ENCODE results near the gene BTRC. TPM values are rescaled to one million over a fixed set of nuclear protein-coding genes. Genes with fewer than 3 reads are reported as not detected.

Gene BTRC
- total RNA-seq, 1 donor from 2014 or later = 18.2 TPM

DNA sequence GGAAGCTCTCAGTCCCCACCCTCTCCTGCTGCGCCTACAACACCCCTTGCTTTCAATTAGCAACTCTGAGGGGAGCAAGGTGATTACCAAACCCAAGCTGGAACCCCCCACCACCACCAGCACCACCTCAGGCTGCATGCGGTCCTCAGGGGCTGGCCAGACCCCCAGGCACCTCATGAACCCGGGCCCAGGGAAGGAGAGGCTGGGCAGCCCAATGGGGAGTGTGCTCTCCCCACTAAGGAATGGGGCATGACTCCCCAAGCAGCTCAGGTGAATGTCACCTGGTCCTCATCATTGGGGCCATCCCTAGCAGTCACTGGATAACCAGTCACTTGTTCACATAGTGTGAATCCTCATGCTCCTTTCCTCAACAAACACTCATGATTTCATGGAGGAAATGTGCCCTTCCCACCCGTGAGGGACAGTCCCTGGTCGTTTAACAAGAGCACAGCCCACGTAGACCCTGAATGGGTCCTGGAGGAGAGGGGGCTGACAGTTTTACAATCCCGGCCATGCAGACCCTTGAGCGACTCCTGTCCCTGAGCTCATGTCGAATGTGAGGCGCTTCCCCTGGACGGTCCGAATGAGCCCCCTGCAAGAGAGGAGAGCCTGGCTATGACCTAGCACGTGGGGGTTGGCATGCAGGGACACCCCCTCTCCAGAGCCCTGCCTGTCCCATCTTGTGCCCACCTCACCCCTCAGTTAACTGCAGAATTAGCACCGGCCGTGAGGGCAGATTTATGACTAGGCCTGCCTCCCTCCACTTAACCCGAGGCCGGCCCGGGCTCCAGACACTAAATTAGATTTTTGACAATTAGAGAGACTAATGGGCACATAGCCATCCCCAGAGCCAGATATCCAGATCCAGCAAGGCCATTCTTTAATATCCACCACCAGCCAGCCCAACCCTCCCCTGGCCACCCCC, 205.0 kb downstream of the BTRC start:
- TF ChIP-seq, protein P1, sequence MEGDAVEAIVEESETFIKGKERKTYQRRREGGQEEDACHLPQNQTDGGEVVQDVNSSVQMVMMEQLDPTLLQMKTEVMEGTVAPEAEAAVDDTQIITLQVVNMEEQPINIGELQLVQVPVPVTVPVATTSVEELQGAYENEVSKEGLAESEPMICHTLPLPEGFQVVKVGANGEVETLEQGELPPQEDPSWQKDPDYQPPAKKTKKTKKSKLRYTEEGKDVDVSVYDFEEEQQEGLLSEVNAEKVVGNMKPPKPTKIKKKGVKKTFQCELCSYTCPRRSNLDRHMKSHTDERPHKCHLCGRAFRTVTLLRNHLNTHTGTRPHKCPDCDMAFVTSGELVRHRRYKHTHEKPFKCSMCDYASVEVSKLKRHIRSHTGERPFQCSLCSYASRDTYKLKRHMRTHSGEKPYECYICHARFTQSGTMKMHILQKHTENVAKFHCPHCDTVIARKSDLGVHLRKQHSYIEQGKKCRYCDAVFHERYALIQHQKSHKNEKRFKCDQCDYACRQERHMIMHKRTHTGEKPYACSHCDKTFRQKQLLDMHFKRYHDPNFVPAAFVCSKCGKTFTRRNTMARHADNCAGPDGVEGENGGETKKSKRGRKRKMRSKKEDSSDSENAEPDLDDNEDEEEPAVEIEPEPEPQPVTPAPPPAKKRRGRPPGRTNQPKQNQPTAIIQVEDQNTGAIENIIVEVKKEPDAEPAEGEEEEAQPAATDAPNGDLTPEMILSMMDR (IDR thresholded peaks at IDR 0.05) = no peak
- H3K9me3 ChIP-seq = no peaks in the 10 kb centered on the region
- ATAC-seq = no peak
- intact Hi-C loops (cut with DNase I) = no loop called here
- DNase-seq = no peak
- H3K4me1 ChIP-seq = no peaks in the 10 kb centered on the region
- H3K27me3 ChIP-seq = no peaks in the 10 kb centered on the region
- H3K27ac ChIP-seq = no peak overlapping the region
- no peak overlapping the region for H3K4me3 ChIP-seq
- no peaks in the 10 kb centered on the region for H3K36me3 ChIP-seq

DNA sequence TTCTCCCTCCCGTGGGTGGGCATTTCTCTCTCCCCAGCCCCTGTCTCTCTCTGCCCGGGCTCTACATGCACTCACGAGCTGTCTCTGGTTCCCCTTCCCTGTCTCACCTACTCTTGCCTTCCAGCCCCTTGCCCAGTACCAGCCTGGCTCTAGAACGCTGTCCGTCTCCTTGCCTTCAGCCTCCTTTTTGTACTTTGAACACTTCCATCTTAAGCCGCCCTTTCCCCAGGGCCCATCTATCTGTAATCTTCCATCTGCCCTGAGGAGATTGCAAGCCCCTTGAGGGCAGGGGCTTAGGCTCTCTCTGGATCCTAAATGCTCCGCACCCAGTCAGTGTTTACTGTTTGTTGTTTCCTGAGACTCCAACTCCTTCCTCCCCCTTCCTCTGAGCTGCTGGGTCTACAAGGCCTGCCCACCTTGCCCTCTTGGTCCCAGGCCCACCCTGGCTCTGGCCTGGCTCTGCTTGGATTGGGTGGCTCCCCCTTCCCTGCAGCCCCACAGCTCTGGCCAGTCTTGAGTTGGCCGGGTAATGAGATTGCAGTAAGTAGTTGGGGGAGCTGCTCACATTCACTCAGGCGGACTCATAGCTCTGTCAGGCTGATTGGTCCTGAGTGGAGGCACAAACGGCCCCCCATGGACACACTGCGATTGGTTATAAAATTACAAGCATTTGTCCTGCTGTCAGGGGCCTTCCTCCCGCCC, 205.8 kb downstream of the BTRC start:
- intact Hi-C loops (cut with DNase I) = no loop called here
- Histone ChIP-seq H3K9me3 (no peaks in the 10 kb centered on the region), H3K4me1 (no peaks in the 10 kb centered on the region), H3K27ac (no peak overlapping the region), H3K36me3 (no peaks in the 10 kb centered on the region), H3K27me3 (peaks cover 5% of the 10 kb centered on the region), H3K4me3 (no peak overlapping the region)
- ATAC-seq (no peak), DNase-seq (no peak)
- TF ChIP-seq, protein P1 (IDR thresholded peaks at IDR 0.05) = no peak

DNA sequence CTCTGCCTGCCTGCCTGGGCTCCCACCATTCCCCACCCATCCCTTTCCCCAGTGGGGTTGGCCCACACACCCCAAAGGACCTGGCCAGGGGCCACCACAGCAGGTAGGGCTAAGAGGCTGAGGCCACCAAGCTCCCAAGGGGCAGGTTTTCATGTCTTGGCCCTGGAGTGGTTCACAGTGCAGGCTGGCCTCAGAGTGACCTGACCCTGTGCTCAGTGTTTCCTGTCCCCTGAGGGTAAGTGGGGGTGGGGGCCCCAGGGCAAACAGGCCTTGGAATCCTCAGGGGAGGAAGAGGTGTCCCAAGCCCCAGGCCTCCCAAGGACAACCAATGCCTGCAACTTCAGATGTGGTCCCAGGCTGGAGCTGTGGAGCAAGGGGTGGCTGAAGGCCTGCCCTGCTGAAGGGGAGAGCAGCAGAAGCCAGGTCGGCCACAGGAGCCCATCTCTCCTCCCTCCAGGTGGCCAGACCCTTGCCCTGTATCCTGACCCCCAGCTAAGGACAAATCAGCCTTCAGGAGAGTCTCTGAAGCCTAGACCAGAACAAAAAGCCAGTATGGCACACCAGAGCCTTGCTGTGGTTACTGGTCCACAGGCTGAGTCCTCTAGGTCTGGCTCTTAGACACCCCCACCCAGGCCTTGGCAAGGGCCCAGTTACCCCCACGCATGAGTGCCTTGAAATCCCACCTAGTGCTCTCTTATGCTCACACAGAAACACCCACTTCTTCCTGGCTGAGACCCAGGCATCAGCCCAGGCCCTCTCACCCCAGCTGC, 206.5 kb downstream of the BTRC start:
- Histone ChIP-seq H3K4me1 (no peaks in the 10 kb centered on the region), H3K36me3 (no peaks in the 10 kb centered on the region), H3K9me3 (no peaks in the 10 kb centered on the region), H3K27me3 (peaks cover 12% of the 10 kb centered on the region), H3K4me3 (no peak overlapping the region), H3K27ac (no peak overlapping the region)
- TF ChIP-seq, protein P1 (IDR thresholded peaks at IDR 0.05) = no peak
- no peak for ATAC-seq
- no peak for DNase-seq
- intact Hi-C loops (cut with DNase I) = no loop called here

DNA sequence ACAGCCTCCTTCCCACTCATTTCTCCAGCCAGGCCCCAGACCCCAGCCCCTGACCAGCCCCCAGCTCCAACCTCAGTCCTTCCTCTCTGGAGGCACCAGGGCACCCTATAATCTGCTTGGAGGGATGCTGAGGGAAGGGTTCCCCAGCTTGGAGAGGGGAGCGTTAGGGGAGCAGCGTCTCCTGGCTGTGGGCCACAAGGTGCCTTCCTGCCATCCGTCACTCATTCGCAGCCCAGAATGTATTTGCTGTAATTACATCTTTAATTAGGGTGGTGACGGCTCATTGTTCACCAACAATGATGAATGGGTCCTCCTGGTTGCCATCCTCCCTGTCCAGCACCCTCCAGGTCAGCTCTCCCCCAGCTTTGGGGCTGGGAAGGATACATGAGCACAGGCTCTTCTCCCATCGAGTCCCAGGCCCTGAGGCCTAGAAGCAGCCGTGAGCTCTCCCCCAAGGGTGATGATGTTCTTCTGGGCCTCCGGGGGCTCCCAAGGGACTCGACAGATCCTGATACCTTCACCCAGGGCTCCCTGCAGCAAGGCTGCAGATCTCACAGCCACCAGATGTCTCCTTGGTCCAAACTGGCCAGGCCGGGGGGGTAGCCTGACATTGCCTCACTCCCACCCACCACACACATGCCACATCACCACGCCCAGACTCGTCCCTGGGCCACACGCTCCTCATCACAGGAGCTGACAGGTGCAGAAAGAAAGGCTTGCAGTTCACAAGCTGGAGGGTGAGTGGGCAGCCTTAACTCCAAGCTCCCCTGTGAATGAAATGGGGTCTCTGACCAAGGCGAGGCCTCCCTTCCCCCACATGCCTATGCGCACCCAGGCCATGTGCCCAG, 207.3 kb downstream of the BTRC start:
- no peak for DNase-seq
- TF ChIP-seq, protein P1 (IDR thresholded peaks at IDR 0.05) = no peak
- Histone ChIP-seq H3K36me3 (no peaks in the 10 kb centered on the region), H3K27me3 (peaks cover 21% of the 10 kb centered on the region), H3K4me1 (peaks cover 2% of the 10 kb centered on the region), H3K4me3 (no peak overlapping the region), H3K9me3 (no peaks in the 10 kb centered on the region), H3K27ac (no peak overlapping the region)
- intact Hi-C loops (cut with DNase I) = no loop called here
- ATAC-seq = no peak

DNA sequence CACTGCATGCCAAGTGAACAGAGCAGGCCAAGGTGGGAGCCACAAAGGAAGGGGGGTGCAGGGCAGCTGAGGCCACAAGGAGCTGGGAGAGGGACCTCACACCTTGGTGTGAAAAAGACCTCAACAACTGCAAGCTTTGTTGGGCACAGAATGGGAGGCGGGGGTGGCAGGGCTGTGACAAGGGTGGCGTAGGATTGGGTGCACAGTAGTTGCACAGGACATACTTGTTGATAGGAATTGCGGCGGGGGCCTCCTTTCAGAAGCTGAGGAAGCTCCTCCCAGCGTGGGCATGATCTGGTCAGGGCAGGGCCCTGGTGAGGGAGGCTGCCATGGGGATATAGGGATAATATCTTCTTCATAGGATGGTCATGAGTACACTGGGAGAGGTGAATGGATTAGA, 208.3 kb downstream of the BTRC start:
- Histone ChIP-seq H3K4me3 (no peak overlapping the region), H3K4me1 (peaks cover 9% of the 10 kb centered on the region), H3K27me3 (peaks cover 30% of the 10 kb centered on the region), H3K9me3 (no peaks in the 10 kb centered on the region), H3K27ac (no peak overlapping the region), H3K36me3 (no peaks in the 10 kb centered on the region)
- intact Hi-C loops (cut with DNase I) = no loop called here
- TF ChIP-seq, protein P1 (IDR thresholded peaks at IDR 0.05) = no peak
- no peak for ATAC-seq
- DNase-seq = no peak
